B cell (primary cell): ENCODE measurements around the gene ZACN. TPM values are rescaled to one million over a fixed set of nuclear protein-coding genes. Genes with fewer than 3 reads are reported as not detected.

ENCODE experiments used
- ATAC-seq: fragments of 200-7000 bp; cut with Tn5 transposase; one replicate; pipeline ENCODE4 v1.10.0; 2021; ENCODE audit warnings: low read depth, mild to moderate bottlenecking, moderate number of reproducible peaks, moderate library complexity
- CTCF ChIA-PET: fragments of 350-600 bp; sonication (Branson Sonifier 250); formaldehyde crosslinking; loops from one replicate; lab custom pipeline; 2021; ENCODE audit warnings: antibody characterized with exemption, inconsistent platforms; lab: Charles Lee
- POLR2A ChIA-PET: fragments of 350-600 bp; sonication (Branson Sonifier 250); formaldehyde crosslinking; loops from one replicate; lab custom pipeline; 2021; ENCODE audit warnings: antibody characterized with exemption; lab: Charles Lee
- DNase-seq: peaks from one replicate; pipeline ENCODE4 v3.0.0; 2013
- H2AFZ ChIP-seq: 2 replicates; pipeline ENCODE4 v1.6.1; 2012; ENCODE audit warnings: mild to moderate bottlenecking, low read depth, low read length; ENCODE audit not compliant: insufficient read depth, poor library complexity, severe bottlenecking
- H3K27ac ChIP-seq, 2 donors: 1 replicate in 1 of 2; 2 replicates in 1 of 2; pipeline ENCODE4 v1.5.1; 2012 to 2013; ENCODE audit warnings: low read length in 2 of 2, mild to moderate bottlenecking in 2 of 2, moderate library complexity in 1 of 2
- H3K27me3 ChIP-seq, 4 experiments: fragments of 200-600 bp in 1 of 4; sonication (generic) in 1 of 4; replicated peaks in 1 of 4; 1 replicate in 2 of 4; 2 replicates in 2 of 4; pipeline versions ENCODE4 v1.6.1 to v1.7.0; 2013 to 2016; ENCODE audit warnings: low read length in 3 of 4, mild to moderate bottlenecking in 2 of 4, mixed read lengths in 1 of 4, moderate library complexity in 1 of 4; ENCODE audit not compliant: insufficient read depth in 4 of 4, control insufficient read depth in 3 of 4; ENCODE audit errors: control extremely low read depth in 1 of 4
- H3K36me3 ChIP-seq, 2 experiments: replicated peaks in 1 of 2; 1 replicate in 1 of 2; 2 replicates in 1 of 2; pipeline versions ENCODE4 v1.6.1 to v1.7.1; 2013; ENCODE audit warnings: low read length in 1 of 2; ENCODE audit not compliant: insufficient read depth in 2 of 2, control insufficient read depth in 1 of 2; ENCODE audit errors: control extremely low read depth in 1 of 2, extremely low read depth in 1 of 2
- H3K4me1 ChIP-seq, 2 donors: fragments of 200-600 bp in 1 of 2; sonication (generic) in 1 of 2; 1 replicate in 1 of 2; 2 replicates in 1 of 2; pipeline versions ENCODE4 v1.5.1 to v1.6.1; 2013 to 2017; ENCODE audit warnings: low read length in 2 of 2; ENCODE audit not compliant: control insufficient read depth in 2 of 2, insufficient read depth in 2 of 2
- H3K4me2 ChIP-seq: replicated peaks from 2 replicates; pipeline ENCODE3; 2012; ENCODE audit warnings: mild to moderate bottlenecking, low read depth, low read length; ENCODE audit not compliant: poor library complexity, severe bottlenecking
- H3K4me3 ChIP-seq, 5 experiments: fragments of 200-600 bp in 1 of 5; sonication (generic) in 1 of 5; 1 replicate in 3 of 5; 2 replicates in 2 of 5; pipeline versions ENCODE4 v1.5.1 to v1.7.0; 2011 to 2016; ENCODE audit warnings: low read length in 4 of 5, mild to moderate bottlenecking in 4 of 5, low read depth in 2 of 5, control low read depth in 1 of 5, moderate library complexity in 1 of 5; ENCODE audit not compliant: insufficient read depth in 1 of 5; ENCODE audit errors: control extremely low read depth in 1 of 5, extremely low read depth in 1 of 5
- H3K79me2 ChIP-seq: fragments of 200-600 bp; sonication (generic); one replicate; pipeline ENCODE4 v1.6.0; 2016; ENCODE audit warnings: low read length; ENCODE audit not compliant: control insufficient read depth, insufficient read depth
- H3K9ac ChIP-seq: fragments of 200-600 bp; sonication (generic); 2 replicates; pipeline ENCODE4 v1.6.1; 2017; ENCODE audit warnings: mild to moderate bottlenecking, low read length, moderate library complexity
- H3K9me3 ChIP-seq, 3 donors: one replicate each; pipeline versions ENCODE4 v1.6.1 to v1.7.1; 2013; ENCODE audit warnings: low read length in 2 of 3; ENCODE audit not compliant: control insufficient read depth in 2 of 3, insufficient read depth in 1 of 3; ENCODE audit errors: control extremely low read depth in 1 of 3
- H4K20me1 ChIP-seq: 2 replicates; pipeline ENCODE4 v1.6.0; 2012; ENCODE audit warnings: mild to moderate bottlenecking, low read length; ENCODE audit not compliant: insufficient read depth, control insufficient read depth, poor library complexity, severe bottlenecking
- H3K27ac Mint-ChIP-seq: one replicate; pipeline ENCODE4 v1.8.0; 2021; ENCODE audit warnings: mixed read lengths
- H3K27me3 Mint-ChIP-seq: one replicate; pipeline ENCODE4 v1.8.0; 2021; ENCODE audit warnings: mixed read lengths
- H3K4me1 Mint-ChIP-seq: one replicate; pipeline ENCODE4 v1.8.0; 2021; ENCODE audit warnings: mixed read lengths
- H3K4me3 Mint-ChIP-seq: one replicate; pipeline ENCODE4 v1.8.0; 2021; ENCODE audit warnings: mixed read lengths
- H3K9me3 Mint-ChIP-seq: one replicate; pipeline ENCODE4 v1.8.0; 2022; ENCODE audit warnings: mixed read lengths; ENCODE audit not compliant: insufficient read depth
- CTCF ChIP-seq: fragments of 200-600 bp; IDR thresholded peaks from one replicate; pipeline ENCODE4 v1.8.0; 2022; ENCODE audit warnings: antibody characterized with exemption, mild to moderate bottlenecking
- EZH2 ChIP-seq: IDR thresholded peaks from 2 replicates; pipeline ENCODE4 v1.6.1; 2012; ENCODE audit warnings: borderline replicate concordance, low read depth, mild to moderate bottlenecking, moderate library complexity, low read length; ENCODE audit not compliant: insufficient read depth, poor library complexity, severe bottlenecking
- WGBS: methylation state at CpG from one replicate; pipeline ENCODE4 v1.1.5; 2013; ENCODE audit warnings: missing lambda C conversion rate; ENCODE audit not compliant: insufficient coverage; 5-methylcytosine and 5-hydroxymethylcytosine counted together
- intact Hi-C: fragments of 100-400 bp; cut with micrococcal nuclease; formaldehyde crosslinking; loops from one replicate; pipeline ENCODE4 v1.10.0; 2022
- polyA plus RNA-seq: library from polyadenylated mRNA; depleted of rRNA; stranded (reverse); fragments of >200 nt; gene quantifications from 2 replicates; pipeline ENCODE4 v1.2.3, GENCODE V29; 2012
- total RNA-seq, 2 donors: library from RNA; stranded (reverse); fragments of 120-200 nt in 1 of 2; gene quantifications; 1 replicate in 1 of 2; 2 replicates in 1 of 2; pipeline versions ENCODE4 v1.2.3 to v1.2.4, GENCODE V29; 2013 to 2022

The ZACN gene
- total and polyA plus RNA-seq, 2 donors (not counting 1 experiment from before 2014, with no cell fraction given) = 0.37 to 0.45 TPM

- H2AFZ ChIP-seq = no peak overlapping the region
- ATAC-seq (no peak), DNase-seq (no peak)
- CTCF ChIA-PET = interaction anchor here (0.7 to 0.9 kb wide), 2 partner anchors 27 to 320 kb away, joined by 3 read pairs; no protein-coding TSS in a partner anchor
- H4K20me1 ChIP-seq = peaks cover 21% of the 10 kb centered on the region
- peaks cover 2 to 86% of the 10 kb centered on the region in 2 experiments for H3K36me3 ChIP-seq
- no peak overlapping the region for H3K9ac ChIP-seq
- H3K9me3 ChIP-seq = peaks cover 0 to 3% (median 0%) of the 10 kb centered on the region in 3 donors
- H3K4me2 ChIP-seq = no peak overlapping the region
- no peaks in the 10 kb centered on the region for H3K27me3 ChIP-seq
- H3K27ac ChIP-seq = no peak overlapping the region
- Mint-ChIP-seq H3K4me3 (no peak overlapping the region), H3K9me3 (no peaks in the 10 kb centered on the region), H3K27ac (no peak overlapping the region), H3K4me1 (no peaks in the 10 kb centered on the region), H3K27me3 (no peaks in the 10 kb centered on the region)
- H3K79me2 ChIP-seq = peaks cover 21% of the 10 kb centered on the region
- no peak for TF ChIP-seq EZH2
- no peak for TF ChIP-seq CTCF
- 88% methylated on average over 15 of the region's 23 CpGs for WGBS
- H3K4me1 ChIP-seq = no peaks in the 10 kb centered on the region
- POLR2A ChIA-PET = interaction anchor here (0.7 kb wide), 1 partner anchor 14 kb away, joined by 4 read pairs; no protein-coding TSS in a partner anchor
- intact Hi-C loops = no loop called here
- no peak overlapping the region for H3K4me3 ChIP-seq
These were observed 12.7 kb downstream of the ZACN start for GRCh38 chr17:76091526-76092286.
